MM.1S (cell line): ENCODE data around the gene TNFRSF6B.

Experiments
- EZH2 ChIP-seq: fragments of 300-600 bp; sonication (generic); optimal IDR thresholded peaks from 2 replicates; pipeline ENCODE3; 2017; ENCODE audit warnings: low read depth, mild to moderate bottlenecking, antibody characterized with exemption, low read length, mixed read lengths
- EZH2phosphoT487 ChIP-seq: fragments of 300-600 bp; sonication (generic); IDR thresholded peaks from 2 replicates; pipeline ENCODE4 v1.6.1; 2018; ENCODE audit warnings: antibody characterized with exemption, low read length
- TF ChIP-seq, protein P1 (sequence below): fragments of 300-600 bp; sonication (generic); IDR thresholded peaks from 2 replicates; pipeline ENCODE4 v1.5.1; 2016; ENCODE audit warnings: antibody characterized with exemption, low read length, mixed read lengths

DNA sequence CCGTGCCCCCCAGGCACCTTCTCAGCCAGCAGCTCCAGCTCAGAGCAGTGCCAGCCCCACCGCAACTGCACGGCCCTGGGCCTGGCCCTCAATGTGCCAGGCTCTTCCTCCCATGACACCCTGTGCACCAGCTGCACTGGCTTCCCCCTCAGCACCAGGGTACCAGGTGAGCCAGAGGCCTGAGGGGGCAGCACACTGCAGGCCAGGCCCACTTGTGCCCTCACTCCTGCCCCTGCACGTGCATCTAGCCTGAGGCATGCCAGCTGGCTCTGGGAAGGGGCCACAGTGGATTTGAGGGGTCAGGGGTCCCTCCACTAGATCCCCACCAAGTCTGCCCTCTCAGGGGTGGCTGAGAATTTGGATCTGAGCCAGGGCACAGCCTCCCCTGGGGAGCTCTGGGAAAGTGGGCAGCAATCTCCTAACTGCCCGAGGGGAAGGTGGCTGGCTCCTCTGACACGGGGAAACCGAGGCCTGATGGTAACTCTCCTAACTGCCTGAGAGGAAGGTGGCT lies 960 bp downstream of the TNFRSF6B start:
- TF ChIP-seq, protein P1, sequence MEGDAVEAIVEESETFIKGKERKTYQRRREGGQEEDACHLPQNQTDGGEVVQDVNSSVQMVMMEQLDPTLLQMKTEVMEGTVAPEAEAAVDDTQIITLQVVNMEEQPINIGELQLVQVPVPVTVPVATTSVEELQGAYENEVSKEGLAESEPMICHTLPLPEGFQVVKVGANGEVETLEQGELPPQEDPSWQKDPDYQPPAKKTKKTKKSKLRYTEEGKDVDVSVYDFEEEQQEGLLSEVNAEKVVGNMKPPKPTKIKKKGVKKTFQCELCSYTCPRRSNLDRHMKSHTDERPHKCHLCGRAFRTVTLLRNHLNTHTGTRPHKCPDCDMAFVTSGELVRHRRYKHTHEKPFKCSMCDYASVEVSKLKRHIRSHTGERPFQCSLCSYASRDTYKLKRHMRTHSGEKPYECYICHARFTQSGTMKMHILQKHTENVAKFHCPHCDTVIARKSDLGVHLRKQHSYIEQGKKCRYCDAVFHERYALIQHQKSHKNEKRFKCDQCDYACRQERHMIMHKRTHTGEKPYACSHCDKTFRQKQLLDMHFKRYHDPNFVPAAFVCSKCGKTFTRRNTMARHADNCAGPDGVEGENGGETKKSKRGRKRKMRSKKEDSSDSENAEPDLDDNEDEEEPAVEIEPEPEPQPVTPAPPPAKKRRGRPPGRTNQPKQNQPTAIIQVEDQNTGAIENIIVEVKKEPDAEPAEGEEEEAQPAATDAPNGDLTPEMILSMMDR, result no peak
- TF ChIP-seq EZH2, result no peak
- TF ChIP-seq EZH2phosphoT487, result no peak
